ENCODE measurements around the gene BCO2.
"Not testable (repeated sequence)": the region's sequence is repeated elsewhere in the genome, so short reads cannot be mapped to it uniquely, and the experiment has no call there.

BCO2 gene

GRCh38 chr11:112174789-112175598 lies at the start of gene BCO2:
Gene BCO2 (plus strand): TSS chr11:112175512. CDS start chr11:112175602, 90 bp downstream.
- DNase-seq (ENCODE audit: low read depth, low spot score) = peak; percentile 21

GRCh38 chr11:112127056-112127455 lies 48.3 kb upstream of the BCO2 start:
- no peak for DNase-seq (ENCODE audit: low read depth, low spot score)

GRCh38 chr11:112128483-112129121 lies 46.7 kb upstream of the BCO2 start:
- DNase-seq (ENCODE audit: low read depth, low spot score) = peak; percentile 33

GRCh38 chr11:112129656-112130055 lies 45.7 kb upstream of the BCO2 start:
- no peak for DNase-seq (ENCODE audit: low read depth, low spot score)

GRCh38 chr11:112132737-112133136 lies 42.6 kb upstream of the BCO2 start:
- DNase-seq (ENCODE audit: low read depth, low spot score) = no peak

- DNase-seq (ENCODE audit: low read depth, low spot score) = no peak
Measured at GRCh38 chr11:112134473-112134872, 40.8 kb upstream of the BCO2 start.

- DNase-seq (ENCODE audit: low read depth, low spot score) = no peak
Measured at GRCh38 chr11:112143597-112143996, 31.7 kb upstream of the BCO2 start.

GRCh38 chr11:112150517-112150916 lies 24.8 kb upstream of the BCO2 start:
- no peak for DNase-seq (ENCODE audit: low read depth, low spot score)

- DNase-seq (ENCODE audit: low read depth, low spot score) = no peak
Measured at GRCh38 chr11:112156153-112156955, 19.0 kb upstream of the BCO2 start.

- DNase-seq (ENCODE audit: low read depth, low spot score) = peak; percentile 60
Measured at GRCh38 chr11:112156956-112157766, 18.2 kb upstream of the BCO2 start.

GRCh38 chr11:112159098-112160065 lies 15.9 kb upstream of the BCO2 start:
- no peak for DNase-seq (ENCODE audit: low read depth, low spot score)

- no peak for DNase-seq (ENCODE audit: low read depth, low spot score)
Measured at GRCh38 chr11:112160091-112160848, 15.0 kb upstream of the BCO2 start.

GRCh38 chr11:112161012-112161411 lies 14.3 kb upstream of the BCO2 start:
- no peak for DNase-seq (ENCODE audit: low read depth, low spot score)

GRCh38 chr11:112162200-112162599 lies 13.1 kb upstream of the BCO2 start:
- DNase-seq (ENCODE audit: low read depth, low spot score) = not testable (repeated sequence)

- DNase-seq (ENCODE audit: low read depth, low spot score) = peak; percentile 6
Measured at GRCh38 chr11:112162761-112163546, 12.4 kb upstream of the BCO2 start.

- DNase-seq (ENCODE audit: low read depth, low spot score) = no peak
Measured at GRCh38 chr11:112163875-112164685, 11.2 kb upstream of the BCO2 start, which contains the start of gene IL18. Gene IL18 (minus strand): TSS chr11:112164094. CDS start chr11:112155053, 9,041 bp downstream.

GRCh38 chr11:112165049-112165448 lies 10.3 kb upstream of the BCO2 start:
- DNase-seq (ENCODE audit: low read depth, low spot score) = peak; percentile 12

GRCh38 chr11:112166562-112166961 lies 8.8 kb upstream of the BCO2 start:
- DNase-seq (ENCODE audit: low read depth, low spot score) = no peak

All from smooth muscle cell of the brain vasculature (primary cell).